Activated naive CD8-positive, alpha-beta T cell treated with anti-CD3 and anti-CD28 coated beads, Interleukin-2, amount 50 U/mL, for 16 hours (primary cell): ENCODE data around the gene NPHP4.

Source experiments
- DNase-seq: peaks from one replicate; pipeline ENCODE4 v3.0.0-alpha.2; 2020; ENCODE audit warnings: low read depth, low spot score

Gene NPHP4

GRCh38 chr1:6004412-6005123, 12.3 kb upstream of the NPHP4 start:
- no peak for DNase-seq

GRCh38 chr1:6003568-6004411, 11.6 kb upstream of the NPHP4 start:
- DNase-seq: no peak

- no peak for DNase-seq
These were observed 10.7 kb upstream of the NPHP4 start for GRCh38 chr1:6002714-6003501.

- DNase-seq: no peak
These were observed 9.9 kb upstream of the NPHP4 start for GRCh38 chr1:6001992-6002576.

- no peak for DNase-seq
These were observed 8.4 kb upstream of the NPHP4 start for GRCh38 chr1:6000444-6001288.

GRCh38 chr1:5999711-6000443, 7.7 kb upstream of the NPHP4 start:
- DNase-seq: no peak

GRCh38 chr1:5998906-5999301, 6.7 kb upstream of the NPHP4 start:
- no peak for DNase-seq

GRCh38 chr1:5998051-5998905, 6.1 kb upstream of the NPHP4 start:
- DNase-seq: no peak

- DNase-seq: no peak
These were observed 5.1 kb upstream of the NPHP4 start for GRCh38 chr1:5997316-5997715.

- DNase-seq: no peak
These were observed 4.5 kb upstream of the NPHP4 start for GRCh38 chr1:5996641-5997270.

GRCh38 chr1:5995871-5996630, 3.8 kb upstream of the NPHP4 start:
- no peak for DNase-seq

- DNase-seq: no peak
These were observed 2.7 kb upstream of the NPHP4 start for GRCh38 chr1:5994713-5995621.

- DNase-seq: no peak
These were observed 1.6 kb upstream of the NPHP4 start for GRCh38 chr1:5993556-5994491.

GRCh38 chr1:5992814-5993555, 760 bp upstream of the NPHP4 start:
- no peak for DNase-seq

GRCh38 chr1:5991381-5992025, 722 bp downstream of the NPHP4 start:
- DNase-seq: no peak
